ENCODE data around the gene TMEM168.

DNA sequence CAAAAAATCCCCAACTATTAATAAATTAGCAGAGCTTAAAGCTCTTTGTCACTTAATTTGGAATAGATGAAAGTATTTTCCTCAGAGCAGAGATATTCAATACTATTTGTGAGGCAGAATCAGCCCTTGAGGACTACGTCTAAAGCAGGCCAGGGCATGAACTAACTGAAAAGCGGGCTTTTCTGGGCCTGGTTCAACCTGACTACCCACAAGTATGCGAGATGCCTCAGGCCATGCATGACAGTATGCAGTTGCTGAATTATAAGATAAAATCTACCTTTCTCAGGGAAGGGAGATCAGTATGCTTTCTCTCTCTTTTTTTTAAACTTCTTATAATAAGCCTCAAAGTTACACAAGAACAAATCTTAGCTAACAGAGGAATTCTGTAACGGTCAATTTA lies 20.1 kb downstream of the TMEM168 start:
- TF ChIP-seq CTCF (conservative IDR thresholded peaks at IDR 0.05 in 1 of 2, IDR thresholded peaks at IDR 0.05 in 1 of 2; ENCODE audit: extremely low read depth in 1 of 2, insufficient read depth in 1 of 2, low read depth in 1 of 2, low read length in 2 of 2), result no peak
- TF ChIP-seq EZH2 (IDR thresholded peaks at IDR 0.05; ENCODE audit: borderline replicate concordance, low read length), result no peak

Data from mammary epithelial cell (primary cell).